NCI-H1436 (cell line): ENCODE data around the gene MSX2.

Experiments used
- DNase-seq: peaks from one replicate; lab custom pipeline; 2025; lab: John Stamatoyannopoulos, UW

The MSX2 gene

GRCh38 chr5:174773371-174773770 lies 49.0 kb downstream of the MSX2 start:
- no peak for DNase-seq

GRCh38 chr5:174775081-174775480 lies 50.7 kb downstream of the MSX2 start:
- no peak for DNase-seq

- DNase-seq, result no peak
These were observed 52.7 kb downstream of the MSX2 start for GRCh38 chr5:174777111-174777510.

GRCh38 chr5:174777583-174777982 lies 53.2 kb downstream of the MSX2 start:
- DNase-seq, result no peak
